ENCODE results near the gene LRRC1.

DNA sequence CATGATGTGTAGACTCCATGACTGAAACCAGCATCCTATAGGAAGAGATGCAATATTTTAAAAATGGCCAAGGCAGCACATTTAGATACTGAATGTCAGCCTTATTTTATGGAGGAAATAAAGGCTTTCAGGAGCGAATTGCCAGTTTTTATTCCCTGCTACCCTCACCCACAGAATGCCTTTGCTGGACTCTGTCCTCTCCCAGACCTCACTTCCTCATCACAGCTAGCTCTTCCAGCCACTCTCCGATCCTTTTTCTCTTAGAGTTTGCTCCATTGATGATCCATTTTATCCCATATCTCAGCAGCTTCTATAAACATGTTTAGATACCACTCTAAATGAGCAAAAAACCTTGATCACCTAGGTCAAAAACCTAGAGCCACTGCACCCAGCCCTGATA, 137.7 kb downstream of the LRRC1 start:
- TF ChIP-seq POLR2AphosphoS5 (IDR thresholded peaks at IDR 0.05), result no peak
- no peak for TF ChIP-seq CTCF (IDR thresholded peaks at IDR 0.05 in 8 of 11, conservative IDR thresholded peaks at IDR 0.05 in 3 of 11)
- TF ChIP-seq POLR2A (IDR thresholded peaks at IDR 0.05), result no peak

All from spleen (tissue), 7 donors.